GM23248 (cell line): ENCODE measurements around the gene ARHGEF28.

ENCODE experiments used
- EZH2 ChIP-seq: fragments of 200-600 bp; sonication (generic); IDR thresholded peaks from 2 replicates; pipeline ENCODE4 v1.6.1; 2018; ENCODE audit warnings: antibody characterized with exemption, mild to moderate bottlenecking; ENCODE audit not compliant: insufficient read depth, poor library complexity, severe bottlenecking
- EZH2phosphoT487 ChIP-seq: fragments of 200-600 bp; sonication (generic); IDR thresholded peaks from 2 replicates; pipeline ENCODE4 v1.6.1; 2018; ENCODE audit warnings: antibody characterized with exemption, moderate library complexity, mild to moderate bottlenecking, low read depth; ENCODE audit not compliant: insufficient read depth

GRCh38 chr5:73682176-73682575 lies 56.2 kb downstream of the ARHGEF28 start:
- TF ChIP-seq EZH2phosphoT487 = no peak
- TF ChIP-seq EZH2 = no peak
